HuH-7 (cell line): ENCODE measurements around the gene AGTR2.
"Not testable (repeated sequence)": the region's sequence is repeated elsewhere in the genome, so short reads cannot be mapped to it uniquely, and the experiment has no call there.

Experiments used
- DNase-seq: peaks from one replicate; pipeline ENCODE4 v3.0.0; 2011; ENCODE audit warnings: low spot score

AGTR2 gene, protein sequence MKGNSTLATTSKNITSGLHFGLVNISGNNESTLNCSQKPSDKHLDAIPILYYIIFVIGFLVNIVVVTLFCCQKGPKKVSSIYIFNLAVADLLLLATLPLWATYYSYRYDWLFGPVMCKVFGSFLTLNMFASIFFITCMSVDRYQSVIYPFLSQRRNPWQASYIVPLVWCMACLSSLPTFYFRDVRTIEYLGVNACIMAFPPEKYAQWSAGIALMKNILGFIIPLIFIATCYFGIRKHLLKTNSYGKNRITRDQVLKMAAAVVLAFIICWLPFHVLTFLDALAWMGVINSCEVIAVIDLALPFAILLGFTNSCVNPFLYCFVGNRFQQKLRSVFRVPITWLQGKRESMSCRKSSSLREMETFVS

DNA sequence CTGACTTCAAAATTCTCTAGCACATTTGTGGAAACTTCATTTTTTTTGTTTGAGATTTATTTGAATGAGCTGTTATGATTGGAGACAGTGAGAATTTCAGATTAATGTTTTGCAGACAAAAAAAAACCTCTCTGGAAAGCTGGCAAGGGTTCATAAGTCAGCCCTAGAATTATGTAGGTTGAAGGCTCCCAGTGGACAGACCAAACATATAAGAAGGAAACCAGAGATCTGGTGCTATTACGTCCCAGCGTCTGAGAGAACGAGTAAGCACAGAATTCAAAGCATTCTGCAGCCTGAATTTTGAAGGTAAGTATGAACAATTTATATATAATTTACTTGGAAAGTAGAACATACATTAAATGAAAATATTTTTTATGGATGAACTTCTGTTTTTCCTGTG lies at the start of gene AGTR2:
Gene AGTR2 (plus strand): TSS at position 234 of the 400 bp plus-strand sequence. CDS start 1,537 bp downstream, outside the sequence.
- DNase-seq = no peak

DNA sequence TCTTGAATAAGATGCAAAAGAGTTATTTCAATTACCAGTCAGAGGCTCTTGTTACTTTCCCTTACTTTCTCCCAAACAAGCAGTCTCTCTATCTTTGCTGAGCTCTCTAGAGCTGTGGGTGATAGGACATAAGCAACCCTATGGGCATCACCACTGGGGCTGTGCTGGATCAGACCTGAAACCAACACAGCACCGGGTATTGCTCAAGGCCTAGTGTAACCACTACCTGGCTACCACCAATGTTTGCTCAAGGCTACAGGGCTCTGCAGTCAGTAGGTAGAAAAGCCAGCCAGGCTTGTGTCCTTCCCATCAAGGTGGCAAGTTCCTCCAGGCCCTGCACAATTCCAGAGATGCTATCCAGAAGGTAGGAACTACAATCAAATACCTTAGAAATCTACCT lies 35.3 kb upstream of the AGTR2 start:
- DNase-seq = no peak

DNA sequence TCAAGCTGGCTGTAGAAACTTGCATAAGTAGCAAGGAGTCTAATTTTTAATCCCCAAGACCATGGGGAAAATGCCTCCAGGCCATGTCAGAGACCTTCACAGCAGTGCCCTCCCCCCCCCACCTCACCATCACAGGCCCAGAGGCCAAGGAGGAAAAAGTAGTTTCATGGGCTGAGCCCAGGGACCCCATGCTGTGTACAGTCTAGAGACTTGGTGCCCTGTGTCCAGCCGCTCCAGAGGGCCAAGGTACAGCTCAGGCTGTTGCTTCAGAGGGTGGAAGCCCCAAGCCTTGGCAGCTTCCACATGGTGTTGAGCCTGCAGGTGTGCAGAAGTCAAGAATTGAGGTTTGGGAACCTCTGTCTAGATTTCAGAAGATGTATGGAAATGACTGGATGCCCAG lies 29.3 kb upstream of the AGTR2 start:
- not testable (repeated sequence) for DNase-seq

DNA sequence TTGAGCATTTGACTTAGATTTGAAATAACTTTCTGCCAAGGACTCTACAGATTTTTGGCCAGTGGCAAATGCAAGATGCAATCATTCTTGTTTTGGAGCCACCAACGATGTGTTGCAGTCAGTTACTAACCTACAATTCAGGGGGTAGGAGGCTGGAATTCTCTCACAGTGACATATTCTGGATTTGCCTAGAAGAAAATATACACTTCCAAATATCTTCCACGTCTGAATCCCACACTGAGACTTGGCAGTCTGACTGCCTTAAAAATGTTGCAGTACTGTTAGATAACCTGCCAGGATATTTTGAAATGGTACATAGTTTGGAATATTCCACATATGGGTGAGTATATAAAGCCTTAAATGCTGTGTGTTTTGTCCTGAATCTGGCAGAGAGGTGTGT lies 27.6 kb upstream of the AGTR2 start:
- DNase-seq = no peak

DNA sequence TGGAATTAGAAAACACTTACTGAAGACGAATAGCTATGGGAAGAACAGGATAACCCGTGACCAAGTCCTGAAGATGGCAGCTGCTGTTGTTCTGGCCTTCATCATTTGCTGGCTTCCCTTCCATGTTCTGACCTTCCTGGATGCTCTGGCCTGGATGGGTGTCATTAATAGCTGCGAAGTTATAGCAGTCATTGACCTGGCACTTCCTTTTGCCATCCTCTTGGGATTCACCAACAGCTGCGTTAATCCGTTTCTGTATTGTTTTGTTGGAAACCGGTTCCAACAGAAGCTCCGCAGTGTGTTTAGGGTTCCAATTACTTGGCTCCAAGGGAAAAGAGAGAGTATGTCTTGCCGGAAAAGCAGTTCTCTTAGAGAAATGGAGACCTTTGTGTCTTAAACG lies 2.4 kb downstream of the AGTR2 start:
- DNase-seq = no peak

DNA sequence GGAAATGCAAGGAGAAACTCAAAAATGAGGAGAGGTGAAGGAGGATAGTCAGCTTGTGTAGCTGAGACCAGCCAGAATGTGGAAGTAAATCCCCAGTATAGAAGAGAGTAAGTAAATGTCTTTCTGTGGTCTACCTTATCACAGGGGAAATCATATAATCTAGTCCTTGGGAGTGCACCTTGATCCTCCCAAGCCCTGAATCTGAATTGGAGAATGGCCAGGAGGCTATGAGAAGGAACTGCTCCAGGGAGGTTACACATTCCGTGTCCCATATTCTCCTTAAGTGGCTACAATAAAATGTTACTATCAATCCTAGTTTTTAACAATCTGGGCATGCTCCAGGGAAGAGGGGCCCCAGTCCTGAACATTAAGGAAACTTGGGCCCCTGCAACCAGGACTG lies 10.8 kb downstream of the AGTR2 start:
- DNase-seq = no peak

DNA sequence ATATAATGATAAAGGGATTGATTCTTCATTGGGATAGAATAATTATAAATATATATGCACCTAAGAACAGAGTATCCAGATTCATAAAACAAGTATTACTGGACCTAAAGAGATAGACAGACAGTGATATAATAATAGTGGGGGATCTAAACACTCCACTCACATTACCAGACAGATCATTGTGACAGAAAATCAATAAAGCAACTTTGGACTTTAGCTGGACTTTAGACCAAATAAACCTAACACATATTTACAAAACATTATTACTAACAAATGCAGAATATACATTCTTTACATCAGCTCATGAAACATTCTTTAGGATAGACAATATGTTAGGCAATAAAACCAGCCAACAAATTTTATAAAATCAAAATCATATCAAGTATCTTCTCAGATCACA lies 14.6 kb downstream of the AGTR2 start:
- DNase-seq = peak; percentile 14

DNA sequence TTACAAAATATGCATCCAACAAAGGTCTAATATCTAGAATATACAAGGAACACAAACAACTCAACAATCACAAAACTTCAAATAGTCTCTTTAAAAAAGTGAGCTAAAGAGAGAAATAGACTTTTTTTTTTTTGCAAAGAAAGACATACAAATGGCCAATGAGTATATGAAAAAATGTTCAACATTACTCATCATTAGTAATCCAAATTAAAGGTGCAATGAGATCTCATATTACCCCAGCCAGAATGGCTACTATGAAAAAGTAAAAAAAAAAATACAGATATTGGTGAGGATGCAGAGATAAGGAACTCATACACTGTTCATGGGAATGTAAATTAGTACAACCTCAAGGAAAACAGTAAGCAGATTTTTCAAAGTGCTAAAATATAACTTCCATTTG lies 24.1 kb downstream of the AGTR2 start:
- DNase-seq = no peak

DNA sequence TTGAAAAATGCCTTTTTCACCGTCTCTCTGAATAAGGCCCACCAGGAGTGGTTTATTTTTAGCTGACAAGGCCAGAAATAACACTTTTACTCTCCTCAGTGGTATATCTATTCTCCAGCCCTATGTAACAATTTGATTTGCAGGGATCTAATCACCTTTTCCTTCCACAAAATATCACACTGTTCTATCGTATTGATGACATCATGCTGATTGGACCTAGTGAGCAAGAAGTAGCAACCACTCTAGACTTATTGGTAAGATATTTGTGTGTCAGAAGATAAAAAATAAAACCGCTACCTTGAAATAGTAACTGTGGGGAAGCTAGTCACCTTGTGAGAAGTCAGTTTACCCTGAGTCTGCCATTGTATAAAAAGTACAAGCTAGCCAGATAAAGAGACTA lies 27.7 kb downstream of the AGTR2 start:
- DNase-seq = no peak

DNA sequence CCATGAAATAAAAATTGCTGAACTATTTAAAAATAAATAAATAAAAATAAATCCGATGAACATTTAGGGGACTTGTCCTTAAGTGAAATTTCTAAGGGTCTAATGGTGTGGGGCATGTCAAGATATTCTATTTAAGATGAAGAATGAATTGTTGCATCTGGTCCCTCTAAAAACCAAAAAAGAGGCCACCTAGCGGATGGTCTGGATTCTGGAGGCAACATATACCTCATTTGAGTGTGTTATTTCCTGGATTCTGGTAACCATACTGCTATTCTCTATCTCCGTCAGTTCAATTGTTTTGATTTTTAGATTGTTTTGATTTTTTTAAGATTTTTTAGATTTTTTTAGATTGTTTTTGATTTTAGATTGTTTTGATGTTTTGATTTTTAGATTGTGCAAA lies 28.3 kb downstream of the AGTR2 start:
- no peak for DNase-seq

DNA sequence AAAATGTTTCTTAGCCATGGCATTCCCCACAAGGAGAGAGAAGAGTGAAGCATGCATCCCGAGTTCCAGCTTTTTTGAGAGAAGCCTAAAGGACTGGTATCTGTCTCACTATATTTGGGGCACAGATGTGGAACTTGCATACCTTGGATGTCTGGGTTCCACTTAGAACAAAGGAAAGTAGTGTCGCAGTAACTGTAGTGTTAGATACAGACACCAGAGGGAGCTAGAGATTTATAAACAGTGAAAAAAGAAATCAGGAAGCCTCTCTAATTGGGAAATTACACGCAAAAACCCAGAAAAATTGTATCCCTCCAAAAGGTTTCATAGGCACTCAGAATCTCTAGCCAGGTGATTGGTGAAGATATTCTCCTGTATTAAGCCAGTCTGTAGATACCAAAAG lies 34.4 kb downstream of the AGTR2 start:
- no peak for DNase-seq

DNA sequence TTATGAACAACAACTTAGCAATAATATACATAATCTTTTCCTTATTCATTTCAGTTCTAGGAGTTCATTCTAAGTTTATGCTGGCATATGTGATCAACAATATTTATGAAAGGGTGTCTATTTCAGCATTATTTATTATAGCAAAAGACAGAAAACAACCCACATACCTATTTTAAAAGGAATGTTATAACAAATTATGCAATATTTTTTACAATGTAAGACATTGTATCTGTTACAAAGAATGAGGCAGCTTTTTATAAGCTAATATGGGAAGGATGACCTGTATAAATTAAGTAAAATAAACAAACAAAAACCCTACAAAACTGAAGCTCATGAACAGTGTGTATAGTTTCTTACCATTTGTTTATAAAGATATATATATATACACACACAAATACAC lies 42.7 kb downstream of the AGTR2 start:
- no peak for DNase-seq

DNA sequence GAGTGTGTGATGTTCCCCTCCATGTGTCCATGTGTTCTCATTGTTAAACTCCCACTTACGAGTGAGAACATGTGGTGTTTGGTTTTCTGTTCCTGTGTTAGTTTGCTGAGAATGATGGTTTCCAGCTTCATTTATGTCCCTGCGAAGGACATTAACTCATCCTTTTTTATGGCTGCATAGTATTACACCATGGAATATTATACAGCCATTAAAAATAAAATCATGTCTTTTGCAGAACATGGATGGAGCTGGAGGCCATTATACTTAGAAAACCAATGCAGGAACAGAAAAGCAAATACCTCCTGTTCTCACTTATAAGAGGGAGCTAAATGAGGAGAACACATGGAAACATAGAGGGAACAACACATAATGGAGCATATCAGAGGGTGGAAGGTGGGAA lies 46.5 kb downstream of the AGTR2 start:
- DNase-seq = not testable (repeated sequence)
